NCI-H446 (cell line): ENCODE data around the gene GTF2IRD1.
"Not testable (repeated sequence)": the region's sequence is repeated elsewhere in the genome, so short reads cannot be mapped to it uniquely, and the experiment has no call there.

Experiments
- DNase-seq, 2 experiments: peaks; one replicate each; lab custom pipeline; 2025; lab: John Stamatoyannopoulos, UW

Gene GTF2IRD1

GRCh38 chr7:74429153-74429747 is 24.5 kb upstream of the GTF2IRD1 start:
- DNase-seq: no peak

GRCh38 chr7:74430409-74430808 is 23.3 kb upstream of the GTF2IRD1 start:
- DNase-seq: not testable (repeated sequence)

- DNase-seq: no peak
Observed at GRCh38 chr7:74430961-74431466, 22.7 kb upstream of the GTF2IRD1 start.

GRCh38 chr7:74437291-74437571 is 16.5 kb upstream of the GTF2IRD1 start:
- not testable (repeated sequence) for DNase-seq

GRCh38 chr7:74438327-74438726 is 15.4 kb upstream of the GTF2IRD1 start:
- no peak for DNase-seq

- DNase-seq: no peak
Observed at GRCh38 chr7:74439541-74439940, 14.2 kb upstream of the GTF2IRD1 start.

GRCh38 chr7:74440143-74440542 is 13.6 kb upstream of the GTF2IRD1 start:
- DNase-seq: not testable (repeated sequence)

GRCh38 chr7:74441801-74442200 is 11.9 kb upstream of the GTF2IRD1 start:
- DNase-seq: no peak

GRCh38 chr7:74443543-74444247 is 10.0 kb upstream of the GTF2IRD1 start:
- DNase-seq: no peak

GRCh38 chr7:74449144-74449543 is 4.6 kb upstream of the GTF2IRD1 start:
- no peak for DNase-seq

GRCh38 chr7:74449809-74450397 is 3.8 kb upstream of the GTF2IRD1 start:
- peak in 1 of 2 experiments; percentile 13 for DNase-seq

- DNase-seq: no peak
Observed at GRCh38 chr7:74452748-74453321, 871 bp upstream of the GTF2IRD1 start.

GRCh38 chr7:74454021-74454924 is 567 bp downstream of the GTF2IRD1 start:
- DNase-seq: no peak

- DNase-seq: no peak
Observed at GRCh38 chr7:74454925-74455288, 1.2 kb downstream of the GTF2IRD1 start.

- no peak for DNase-seq
Observed at GRCh38 chr7:74455291-74455804, 1.6 kb downstream of the GTF2IRD1 start.

GRCh38 chr7:74455928-74456327 is 2.2 kb downstream of the GTF2IRD1 start:
- no peak for DNase-seq

- DNase-seq: no peak
Observed at GRCh38 chr7:74457007-74457406, 3.3 kb downstream of the GTF2IRD1 start.

GRCh38 chr7:74461970-74462706 is 8.4 kb downstream of the GTF2IRD1 start:
- no peak for DNase-seq

GRCh38 chr7:74462707-74463100 is 9.0 kb downstream of the GTF2IRD1 start:
- no peak for DNase-seq

GRCh38 chr7:74464931-74465886 is 11.5 kb downstream of the GTF2IRD1 start:
- no peak for DNase-seq
